ENCODE data around the gene BPIFB4. TPM values are rescaled to one million over a fixed set of nuclear protein-coding genes. Genes with fewer than 3 reads are reported as not detected.

The BPIFB4 gene
- polyA plus RNA-seq, 1 of the 3 experiments (the other 2 are of a cell fraction): not detected

DNA sequence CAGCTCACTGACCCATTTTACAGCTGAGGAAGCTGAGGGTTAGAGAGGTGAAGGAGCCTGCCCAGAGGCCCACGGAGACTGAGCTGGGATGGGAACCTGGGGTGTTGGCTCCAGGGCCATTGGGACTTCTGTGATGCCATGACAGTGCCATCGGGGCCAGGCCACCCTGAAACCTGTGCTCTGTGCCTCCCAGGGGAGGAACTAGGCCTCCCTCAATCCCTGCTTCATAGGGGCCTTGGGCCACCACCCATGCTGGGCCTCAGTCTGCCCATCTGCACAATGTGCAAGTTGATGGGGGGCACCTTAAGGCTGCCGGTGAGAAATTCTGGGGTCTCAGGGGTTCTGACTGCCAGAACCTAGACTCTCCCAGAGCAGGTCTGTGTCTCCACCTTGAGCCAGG is 24.9 kb downstream of the BPIFB4 start:
- no peaks in the 10 kb centered on the region for H3K9me3 ChIP-seq
- no peak for DNase-seq

More for the DNA sequence above, 24.9 kb downstream of the BPIFB4 start:
- no peaks in the 10 kb centered on the region for H3K4me1 ChIP-seq (ENCODE audit: control insufficient read depth in 1 of 2, insufficient read depth in 2 of 2, low read depth in 1 of 2, low read length in 1 of 2)
- H3K27me3 ChIP-seq (ENCODE audit: insufficient read depth): peaks cover 31% of the 10 kb centered on the region
- TF ChIP-seq SMC3 (IDR thresholded peaks at IDR 0.05; ENCODE audit: low read depth, low read length): no peak
- TF ChIP-seq, protein P1, sequence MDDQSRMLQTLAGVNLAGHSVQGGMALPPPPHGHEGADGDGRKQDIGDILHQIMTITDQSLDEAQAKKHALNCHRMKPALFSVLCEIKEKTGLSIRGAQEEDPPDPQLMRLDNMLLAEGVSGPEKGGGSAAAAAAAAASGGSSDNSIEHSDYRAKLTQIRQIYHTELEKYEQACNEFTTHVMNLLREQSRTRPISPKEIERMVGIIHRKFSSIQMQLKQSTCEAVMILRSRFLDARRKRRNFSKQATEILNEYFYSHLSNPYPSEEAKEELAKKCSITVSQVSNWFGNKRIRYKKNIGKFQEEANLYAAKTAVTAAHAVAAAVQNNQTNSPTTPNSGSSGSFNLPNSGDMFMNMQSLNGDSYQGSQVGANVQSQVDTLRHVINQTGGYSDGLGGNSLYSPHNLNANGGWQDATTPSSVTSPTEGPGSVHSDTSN (IDR thresholded peaks at IDR 0.05): no peak
- TF ChIP-seq, protein P2, sequence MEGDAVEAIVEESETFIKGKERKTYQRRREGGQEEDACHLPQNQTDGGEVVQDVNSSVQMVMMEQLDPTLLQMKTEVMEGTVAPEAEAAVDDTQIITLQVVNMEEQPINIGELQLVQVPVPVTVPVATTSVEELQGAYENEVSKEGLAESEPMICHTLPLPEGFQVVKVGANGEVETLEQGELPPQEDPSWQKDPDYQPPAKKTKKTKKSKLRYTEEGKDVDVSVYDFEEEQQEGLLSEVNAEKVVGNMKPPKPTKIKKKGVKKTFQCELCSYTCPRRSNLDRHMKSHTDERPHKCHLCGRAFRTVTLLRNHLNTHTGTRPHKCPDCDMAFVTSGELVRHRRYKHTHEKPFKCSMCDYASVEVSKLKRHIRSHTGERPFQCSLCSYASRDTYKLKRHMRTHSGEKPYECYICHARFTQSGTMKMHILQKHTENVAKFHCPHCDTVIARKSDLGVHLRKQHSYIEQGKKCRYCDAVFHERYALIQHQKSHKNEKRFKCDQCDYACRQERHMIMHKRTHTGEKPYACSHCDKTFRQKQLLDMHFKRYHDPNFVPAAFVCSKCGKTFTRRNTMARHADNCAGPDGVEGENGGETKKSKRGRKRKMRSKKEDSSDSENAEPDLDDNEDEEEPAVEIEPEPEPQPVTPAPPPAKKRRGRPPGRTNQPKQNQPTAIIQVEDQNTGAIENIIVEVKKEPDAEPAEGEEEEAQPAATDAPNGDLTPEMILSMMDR (IDR thresholded peaks at IDR 0.05): no peak
- TF ChIP-seq, protein P3, sequence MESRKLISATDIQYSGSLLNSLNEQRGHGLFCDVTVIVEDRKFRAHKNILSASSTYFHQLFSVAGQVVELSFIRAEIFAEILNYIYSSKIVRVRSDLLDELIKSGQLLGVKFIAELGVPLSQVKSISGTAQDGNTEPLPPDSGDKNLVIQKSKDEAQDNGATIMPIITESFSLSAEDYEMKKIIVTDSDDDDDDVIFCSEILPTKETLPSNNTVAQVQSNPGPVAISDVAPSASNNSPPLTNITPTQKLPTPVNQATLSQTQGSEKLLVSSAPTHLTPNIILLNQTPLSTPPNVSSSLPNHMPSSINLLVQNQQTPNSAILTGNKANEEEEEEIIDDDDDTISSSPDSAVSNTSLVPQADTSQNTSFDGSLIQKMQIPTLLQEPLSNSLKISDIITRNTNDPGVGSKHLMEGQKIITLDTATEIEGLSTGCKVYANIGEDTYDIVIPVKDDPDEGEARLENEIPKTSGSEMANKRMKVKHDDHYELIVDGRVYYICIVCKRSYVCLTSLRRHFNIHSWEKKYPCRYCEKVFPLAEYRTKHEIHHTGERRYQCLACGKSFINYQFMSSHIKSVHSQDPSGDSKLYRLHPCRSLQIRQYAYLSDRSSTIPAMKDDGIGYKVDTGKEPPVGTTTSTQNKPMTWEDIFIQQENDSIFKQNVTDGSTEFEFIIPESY (IDR thresholded peaks at IDR 0.05; ENCODE audit: borderline replicate concordance, low read depth): no peak
- no peak for TF ChIP-seq TEAD4 (IDR thresholded peaks at IDR 0.05; ENCODE audit: borderline replicate concordance, insufficient read depth)
- no peak for TF ChIP-seq NFIC (IDR thresholded peaks at IDR 0.05; ENCODE audit: borderline replicate concordance)
- TF ChIP-seq EP300 (IDR thresholded peaks at IDR 0.05; ENCODE audit: borderline replicate concordance in 1 of 2, low read depth in 1 of 2, low read length in 1 of 2): no peak
- no peak for TF ChIP-seq FOXM1 (IDR thresholded peaks at IDR 0.05; ENCODE audit: low read depth)
- no peak for TF ChIP-seq RCOR1 (IDR thresholded peaks at IDR 0.05; ENCODE audit: low read length)
- no peak for TF ChIP-seq TCF12 (IDR thresholded peaks at IDR 0.05)
- TF ChIP-seq FOXJ3 (CRISPR knock-in tag; IDR thresholded peaks at IDR 0.05): no peak
- no peak for TF ChIP-seq RXRA (IDR thresholded peaks at IDR 0.05; ENCODE audit: borderline replicate concordance, low read depth)
- no peak for TF ChIP-seq RAD21 (IDR thresholded peaks at IDR 0.05; ENCODE audit: low read length)
- TF ChIP-seq, protein P4, sequence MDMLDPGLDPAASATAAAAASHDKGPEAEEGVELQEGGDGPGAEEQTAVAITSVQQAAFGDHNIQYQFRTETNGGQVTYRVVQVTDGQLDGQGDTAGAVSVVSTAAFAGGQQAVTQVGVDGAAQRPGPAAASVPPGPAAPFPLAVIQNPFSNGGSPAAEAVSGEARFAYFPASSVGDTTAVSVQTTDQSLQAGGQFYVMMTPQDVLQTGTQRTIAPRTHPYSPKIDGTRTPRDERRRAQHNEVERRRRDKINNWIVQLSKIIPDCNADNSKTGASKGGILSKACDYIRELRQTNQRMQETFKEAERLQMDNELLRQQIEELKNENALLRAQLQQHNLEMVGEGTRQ (IDR thresholded peaks at IDR 0.05; ENCODE audit: borderline replicate concordance, low read depth, low read length): no peak
- no peak for TF ChIP-seq RFX5 (IDR thresholded peaks at IDR 0.05; ENCODE audit: low read length)
- TF ChIP-seq, protein P5, sequence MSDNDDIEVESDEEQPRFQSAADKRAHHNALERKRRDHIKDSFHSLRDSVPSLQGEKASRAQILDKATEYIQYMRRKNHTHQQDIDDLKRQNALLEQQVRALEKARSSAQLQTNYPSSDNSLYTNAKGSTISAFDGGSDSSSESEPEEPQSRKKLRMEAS (IDR thresholded peaks at IDR 0.05; ENCODE audit: low read depth): no peak
- no peak for TF ChIP-seq SIN3A (IDR thresholded peaks at IDR 0.05; ENCODE audit: borderline replicate concordance, low read depth, low read length)
- POLR2A ChIA-PET: no interaction called here
- CTCF ChIA-PET: no interaction called here
- H3K4me3 ChIP-seq (ENCODE audit: low read depth in 2 of 2, low read length in 1 of 2): no peak overlapping the region
- H3F3A ChIP-seq (replicated peaks; ENCODE audit: insufficient read depth): no peaks in the 10 kb centered on the region
- H3K79me2 ChIP-seq (ENCODE audit: insufficient read depth): no peaks in the 10 kb centered on the region
- no peak overlapping the region for H3K27ac ChIP-seq (ENCODE audit: low read depth in 2 of 2, low read length in 1 of 2)
- no peak overlapping the region for H3K9ac ChIP-seq
- no peak overlapping the region for H2AFZ ChIP-seq (ENCODE audit: low read depth)
- 60% methylated on average over 2 of the region's 3 CpGs for WGBS (ENCODE audit: low lambda C conversion rate)
- no peaks in the 10 kb centered on the region for H4K20me1 ChIP-seq (ENCODE audit: insufficient read depth)
- no peaks in the 10 kb centered on the region for H3K9me2 ChIP-seq
- no peak overlapping the region for H3K4me2 ChIP-seq
- H3K36me3 ChIP-seq (replicated peaks in 1 of 2; ENCODE audit: control insufficient read depth in 1 of 2, insufficient read depth in 2 of 2, low read length in 1 of 2): no peaks in the 10 kb centered on the region
